ENCODE results near the gene DNHD1.
A peak's percentile ranks its signal among the peaks of the same experiment; 100 is the strongest.

Gene DNHD1

DNA sequence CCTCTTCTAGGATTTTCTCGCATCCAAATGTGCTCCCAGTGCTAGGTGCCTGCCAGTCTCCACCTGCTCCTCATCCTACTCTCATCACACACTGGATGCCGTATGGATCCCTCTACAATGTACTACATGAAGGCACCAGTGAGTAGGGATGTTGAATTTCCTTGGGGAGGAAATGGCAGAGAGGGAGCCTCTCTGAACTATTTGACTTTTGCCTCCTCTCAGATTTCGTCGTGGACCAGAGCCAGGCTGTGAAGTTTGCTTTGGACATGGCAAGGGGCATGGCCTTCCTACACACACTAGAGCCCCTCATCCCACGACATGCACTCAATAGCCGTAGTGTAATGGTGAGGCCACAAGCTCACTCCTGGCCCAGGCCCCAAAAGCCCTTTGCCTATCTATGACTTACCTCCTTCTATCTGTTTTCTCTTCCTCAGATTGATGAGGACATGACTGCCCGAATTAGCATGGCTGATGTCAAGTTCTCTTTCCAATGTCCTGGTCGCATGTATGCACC is 112.5 kb downstream of the DNHD1 start:
- FAIRE-seq (no peak), DNase-seq (ENCODE audit: insufficient read length) (no peak)
- no peak for TF ChIP-seq POLR2AphosphoS5 (IDR thresholded peaks at IDR 0.05; ENCODE audit: low read depth, low read length)
- TF ChIP-seq POLR2A (IDR thresholded peaks at IDR 0.05; ENCODE audit: low read depth, low read length) = peak; percentile 17; the same call in 1 of the 2 replicates
- TF ChIP-seq TAF1 (IDR thresholded peaks at IDR 0.05; ENCODE audit: borderline replicate concordance, low read depth, low read length) = no peak

DNA sequence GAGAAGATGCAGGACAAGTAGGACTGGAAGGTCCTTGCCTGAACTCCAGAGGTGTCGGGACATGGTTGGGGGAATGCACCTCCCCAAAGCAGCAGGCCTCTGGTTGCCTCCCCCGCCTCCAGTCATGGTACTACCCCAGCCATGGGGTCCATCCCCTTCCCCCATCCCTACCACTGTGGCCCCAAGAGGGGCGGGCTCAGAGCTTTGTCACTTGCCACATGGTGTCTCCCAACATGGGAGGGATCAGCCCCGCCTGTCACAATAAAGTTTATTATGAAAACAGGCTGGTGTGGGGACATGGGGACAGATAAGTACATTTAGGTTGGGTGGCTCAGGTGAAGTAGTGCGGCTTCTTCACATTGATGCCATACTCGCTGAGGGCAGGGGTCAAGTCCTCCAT is 113.5 kb downstream of the DNHD1 start:
- TF ChIP-seq TAF1 (IDR thresholded peaks at IDR 0.05; ENCODE audit: borderline replicate concordance, low read depth, low read length) (no peak), POLR2AphosphoS5 (IDR thresholded peaks at IDR 0.05; ENCODE audit: low read depth, low read length) (no peak; the same call in 1 of the 2 replicates), POLR2A (IDR thresholded peaks at IDR 0.05; ENCODE audit: low read depth, low read length) (no peak)
- DNase-seq (ENCODE audit: insufficient read length) (no peak), FAIRE-seq (no peak)

DNA sequence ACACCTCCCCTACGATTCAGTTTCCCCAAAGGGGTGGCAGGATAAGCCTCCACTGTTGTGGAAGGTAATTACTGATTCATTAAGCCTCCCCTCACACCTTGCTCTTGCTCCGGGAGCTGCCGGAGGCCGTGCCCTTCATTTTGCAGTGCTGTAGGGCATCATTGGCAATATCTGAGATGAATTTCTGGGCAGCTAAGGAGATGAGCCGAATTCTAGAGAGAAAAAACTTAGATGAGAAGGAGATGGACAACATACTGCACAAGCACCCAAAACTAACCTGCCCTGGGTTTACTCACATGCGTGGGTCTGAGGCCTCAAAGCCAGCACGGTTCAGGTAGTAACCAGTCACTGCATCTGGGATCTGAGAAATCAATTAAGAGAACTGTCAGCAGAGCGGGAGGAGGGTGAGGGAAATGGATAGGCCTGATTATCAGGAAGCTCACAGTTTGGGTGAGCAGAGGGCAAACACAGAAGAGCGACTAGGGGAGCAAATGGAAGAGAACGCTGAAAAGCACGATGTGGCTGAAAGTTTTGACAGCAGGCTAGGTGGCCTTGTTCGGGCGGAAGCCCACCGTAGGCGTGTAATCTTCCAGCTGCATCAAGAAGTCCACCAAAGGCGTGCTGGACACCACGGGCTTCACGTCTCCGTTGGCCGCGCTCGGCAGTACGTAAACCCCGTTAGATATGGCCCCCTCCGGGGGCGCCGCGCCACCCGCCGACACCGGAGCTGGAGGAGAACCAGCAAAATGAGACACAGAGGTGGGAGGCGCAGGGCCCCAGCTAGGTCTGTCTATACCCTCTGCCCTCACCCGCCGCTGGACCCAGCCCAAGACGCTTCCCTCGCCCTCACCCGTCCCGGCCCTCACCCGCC is 114.2 kb downstream of the DNHD1 start:
- DNase-seq (ENCODE audit: insufficient read length) (no peak), FAIRE-seq (no peak)
- TF ChIP-seq POLR2AphosphoS5 (IDR thresholded peaks at IDR 0.05; ENCODE audit: low read depth, low read length) (no peak), POLR2A (IDR thresholded peaks at IDR 0.05; ENCODE audit: low read depth, low read length) (no peak), TAF1 (IDR thresholded peaks at IDR 0.05; ENCODE audit: borderline replicate concordance, low read depth, low read length) (no peak)

DNA sequence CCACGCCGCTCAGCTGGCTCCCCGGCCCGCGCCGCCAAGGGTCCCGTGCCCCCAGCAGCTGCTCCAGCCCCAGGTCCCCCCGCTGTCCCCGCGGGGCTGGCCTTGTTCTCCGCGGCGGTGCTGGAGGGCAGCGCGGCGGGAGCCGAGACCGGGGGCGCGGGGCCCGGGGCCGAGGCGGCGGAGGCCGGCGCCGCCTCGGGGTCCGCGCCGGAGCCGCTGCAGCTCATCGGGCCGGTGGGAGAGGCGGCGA is 114.8 kb downstream of the DNHD1 start:
- FAIRE-seq (no peak), DNase-seq (ENCODE audit: insufficient read length) (no peak)
- no peak for TF ChIP-seq POLR2AphosphoS5 (IDR thresholded peaks at IDR 0.05; ENCODE audit: low read depth, low read length)

DNA sequence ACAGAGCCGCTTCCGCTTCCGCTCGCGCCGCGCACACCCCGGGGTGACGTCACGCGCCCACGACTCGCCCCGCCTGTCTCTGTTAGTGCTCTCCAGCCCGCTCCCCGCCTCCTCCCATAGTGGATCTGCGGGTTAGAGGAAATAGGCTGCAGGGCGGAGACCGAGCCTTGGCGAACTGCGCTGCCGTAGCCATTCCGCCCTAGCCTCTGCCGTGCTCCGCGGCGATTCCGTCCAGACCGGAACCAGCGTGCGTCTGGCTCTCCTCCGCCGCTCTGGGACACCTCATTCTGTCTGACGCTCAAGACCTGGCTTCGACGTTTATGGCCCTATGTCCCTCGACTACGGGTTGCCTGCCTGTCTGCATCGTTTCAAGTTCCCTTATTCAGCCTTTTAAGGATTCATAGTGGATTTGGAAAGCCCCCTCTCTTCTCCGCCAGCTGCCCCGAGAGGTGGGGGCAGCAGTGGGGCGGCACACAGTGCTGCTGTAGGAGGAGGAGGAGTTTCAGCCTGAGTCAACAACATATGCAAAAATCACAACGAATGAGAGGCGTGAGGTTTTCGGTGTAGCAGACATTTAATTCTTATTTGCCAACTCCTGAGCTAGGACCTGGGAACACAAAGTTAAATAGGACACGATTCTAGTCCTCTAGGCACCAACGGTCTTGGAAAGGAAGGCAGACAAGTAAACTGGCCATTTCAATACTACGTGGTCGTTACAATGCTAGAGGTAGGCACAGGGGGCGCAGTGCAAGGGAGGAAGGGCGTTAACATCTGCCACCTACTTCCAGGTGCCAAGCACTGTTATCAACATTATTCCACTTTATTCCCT is 115.3 kb downstream of the DNHD1 start, which contains the start of gene TAF10:
Gene TAF10, minus strand, starts transcription at position 4 of the 829 bp plus-strand sequence. CDS start 27 bp downstream, outside the sequence.
- TF ChIP-seq TAF1 (IDR thresholded peaks at IDR 0.05; ENCODE audit: borderline replicate concordance, low read depth, low read length) (0 out of 2 replicates have a peak, but pooled peaks have one; percentile 17), POLR2AphosphoS5 (IDR thresholded peaks at IDR 0.05; ENCODE audit: low read depth, low read length) (peak; percentile 96), POLR2A (IDR thresholded peaks at IDR 0.05; ENCODE audit: low read depth, low read length) (peak; percentile 95)
- FAIRE-seq (peak; percentile 100), DNase-seq (ENCODE audit: insufficient read length) (peak; percentile 82)

DNA sequence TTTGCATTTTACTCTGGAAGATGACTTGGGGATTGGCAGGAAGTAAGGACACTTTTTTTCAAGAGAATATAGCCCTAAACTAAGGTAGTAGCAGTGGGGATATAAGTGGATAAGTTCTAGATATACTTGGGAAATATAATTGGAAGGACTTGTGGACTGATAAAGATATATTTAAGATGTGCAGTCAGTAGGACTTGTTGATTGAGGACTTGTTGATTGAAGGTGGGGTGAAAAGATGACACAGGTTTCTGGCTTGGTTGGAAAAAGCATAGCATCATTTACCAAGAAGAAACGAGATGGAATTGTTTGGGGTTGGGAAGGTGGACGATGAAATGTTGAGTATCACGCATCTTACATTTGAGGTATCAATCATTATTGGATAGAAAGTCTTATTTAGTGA is 116.4 kb downstream of the DNHD1 start:
- no peak for FAIRE-seq
- no peak for DNase-seq (ENCODE audit: insufficient read length)
- TF ChIP-seq POLR2AphosphoS5 (IDR thresholded peaks at IDR 0.05; ENCODE audit: low read depth, low read length) = no peak
- no peak for TF ChIP-seq POLR2A (IDR thresholded peaks at IDR 0.05; ENCODE audit: low read depth, low read length)

DNA sequence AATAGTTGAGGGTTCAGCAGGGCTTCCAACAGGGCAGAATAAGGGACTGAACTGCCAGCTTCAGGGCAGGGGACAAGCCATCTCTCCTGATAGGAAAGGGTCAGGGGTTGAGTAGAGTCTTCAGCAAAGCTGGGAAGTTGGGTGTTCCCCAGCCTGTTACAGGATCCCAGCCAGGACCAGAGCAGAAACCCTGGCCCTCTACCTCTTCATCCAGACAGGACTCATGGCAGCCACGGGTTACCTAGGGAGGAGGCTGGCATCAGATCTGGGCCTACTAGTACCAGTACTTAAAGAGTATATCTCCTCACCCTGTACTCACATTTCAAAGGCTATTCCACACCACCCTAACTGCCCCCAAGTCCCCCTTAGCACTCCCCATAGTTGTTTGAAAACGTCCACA is 117.4 kb downstream of the DNHD1 start:
- FAIRE-seq = no peak
- TF ChIP-seq TAF1 (IDR thresholded peaks at IDR 0.05; ENCODE audit: borderline replicate concordance, low read depth, low read length) (no peak), POLR2AphosphoS5 (IDR thresholded peaks at IDR 0.05; ENCODE audit: low read depth, low read length) (no peak), POLR2A (IDR thresholded peaks at IDR 0.05; ENCODE audit: low read depth, low read length) (no peak)
- DNase-seq (ENCODE audit: insufficient read length) = no peak

DNA sequence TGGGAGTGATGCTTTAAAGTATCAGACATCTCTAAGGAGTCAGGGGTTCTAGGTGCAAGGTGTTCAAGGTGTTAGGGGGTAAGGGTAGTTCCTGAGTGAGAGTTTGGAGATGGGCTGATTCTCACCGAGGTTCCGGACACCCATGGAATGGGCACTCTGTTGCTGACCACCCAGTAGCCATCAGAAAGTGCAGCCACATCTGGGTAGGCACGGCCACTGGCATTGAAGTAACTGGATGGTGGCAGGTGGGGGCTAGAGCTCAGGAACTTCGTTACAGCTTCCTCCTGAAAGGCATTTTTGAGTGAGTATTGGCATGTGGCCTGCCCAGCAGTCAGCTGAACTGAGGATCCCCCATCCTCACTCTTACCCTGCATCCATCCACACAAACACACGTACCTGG is 118.0 kb downstream of the DNHD1 start:
- no peak for TF ChIP-seq TAF1 (IDR thresholded peaks at IDR 0.05; ENCODE audit: borderline replicate concordance, low read depth, low read length)
- TF ChIP-seq POLR2AphosphoS5 (IDR thresholded peaks at IDR 0.05; ENCODE audit: low read depth, low read length) = no peak
- TF ChIP-seq POLR2A (IDR thresholded peaks at IDR 0.05; ENCODE audit: low read depth, low read length) = no peak
- FAIRE-seq (no peak), DNase-seq (ENCODE audit: insufficient read length) (no peak)

DNA sequence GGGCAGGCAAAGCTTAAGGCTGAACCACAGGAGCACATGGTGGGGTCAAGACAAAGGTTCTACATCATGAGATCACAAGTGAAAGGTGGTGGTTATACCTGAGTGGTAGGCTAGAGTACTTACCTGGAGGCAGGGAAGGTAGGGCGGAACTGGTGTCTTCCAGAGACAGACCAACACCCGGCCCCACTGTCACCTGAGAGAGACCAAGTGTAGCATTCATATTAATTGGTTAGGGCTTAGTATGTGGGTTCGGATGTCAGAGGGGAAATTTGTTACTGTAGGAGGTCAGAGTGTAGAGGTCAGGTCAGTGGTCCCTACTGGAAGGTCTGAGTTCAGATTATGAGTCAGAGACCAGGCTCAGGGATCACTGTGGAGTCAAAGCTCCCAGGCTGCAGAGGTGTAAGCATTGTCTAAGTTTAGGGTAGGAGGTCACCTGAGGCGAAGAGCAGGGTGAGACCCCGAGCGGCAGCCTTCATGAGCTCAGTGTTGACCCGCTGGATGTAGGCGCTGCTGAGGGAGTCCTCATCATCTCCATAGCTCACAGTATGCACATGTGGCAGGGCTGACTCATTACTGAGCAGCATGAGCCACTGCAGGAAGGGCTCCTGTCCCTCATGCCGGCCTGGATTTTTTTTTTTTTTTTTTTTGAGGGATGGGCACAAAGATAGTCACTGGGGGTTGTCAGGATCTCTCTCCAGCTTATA is 119.0 kb downstream of the DNHD1 start:
- DNase-seq (ENCODE audit: insufficient read length) (no peak), FAIRE-seq (no peak)
- TF ChIP-seq POLR2A (IDR thresholded peaks at IDR 0.05; ENCODE audit: low read depth, low read length) (no peak), TAF1 (IDR thresholded peaks at IDR 0.05; ENCODE audit: borderline replicate concordance, low read depth, low read length) (no peak), POLR2AphosphoS5 (IDR thresholded peaks at IDR 0.05; ENCODE audit: low read depth, low read length) (no peak)

DNA sequence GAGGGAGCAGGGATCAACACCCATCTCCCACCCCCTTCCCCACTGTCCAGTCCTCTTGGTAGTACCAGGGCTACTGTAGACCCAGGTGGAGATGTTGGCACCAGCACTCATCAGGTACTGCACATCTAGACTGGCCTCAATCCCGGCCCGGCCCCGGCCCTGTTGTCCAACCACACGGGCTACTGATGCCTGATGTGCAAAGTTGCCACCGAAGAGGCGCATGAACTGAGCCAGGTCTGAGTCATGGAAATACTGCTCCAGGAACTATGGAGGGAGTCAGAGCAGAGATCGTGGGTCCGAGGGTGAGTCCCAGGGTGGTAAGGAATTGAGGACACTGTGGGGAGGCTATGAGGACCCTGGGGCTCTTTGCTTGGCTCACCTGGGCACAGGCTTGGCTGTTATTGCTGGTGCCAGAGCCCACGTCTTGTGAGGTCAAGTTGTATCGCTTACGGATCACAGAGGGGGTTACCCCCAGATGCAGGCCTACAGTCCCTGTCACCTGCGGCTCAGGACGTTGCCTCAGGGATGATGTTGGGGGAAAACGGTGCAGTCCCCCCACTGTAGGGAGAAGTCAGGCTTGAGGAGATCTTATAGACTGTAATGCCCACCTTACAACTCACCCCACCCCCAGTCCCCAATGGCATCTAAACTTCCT is 119.6 kb downstream of the DNHD1 start:
- DNase-seq (ENCODE audit: insufficient read length) = no peak
- TF ChIP-seq POLR2AphosphoS5 (IDR thresholded peaks at IDR 0.05; ENCODE audit: low read depth, low read length) (no peak), TAF1 (IDR thresholded peaks at IDR 0.05; ENCODE audit: borderline replicate concordance, low read depth, low read length) (no peak), POLR2A (IDR thresholded peaks at IDR 0.05; ENCODE audit: low read depth, low read length) (no peak)
- no peak for FAIRE-seq

DNA sequence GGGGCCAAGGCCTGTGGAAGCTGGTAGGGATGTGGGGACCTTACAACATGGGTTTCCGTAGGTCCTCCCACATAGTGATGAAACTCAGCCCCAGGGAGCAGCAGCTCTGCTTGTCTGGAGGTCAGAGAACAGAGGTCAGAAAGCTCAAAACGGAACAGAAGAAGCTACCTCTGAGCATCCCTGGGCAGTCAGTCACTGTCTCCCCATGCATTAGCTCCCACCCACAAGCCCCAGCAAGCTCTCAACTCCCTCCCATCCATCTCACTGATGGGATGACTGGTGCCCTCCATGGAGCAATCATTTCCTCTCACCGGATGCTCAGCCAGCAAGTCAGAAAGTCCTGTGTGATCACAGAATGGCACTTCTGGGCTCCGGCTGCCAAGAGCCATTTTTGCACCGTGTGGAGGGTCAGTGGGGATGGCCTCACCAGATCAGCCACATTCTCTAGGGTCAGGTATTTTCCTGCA is 120.3 kb downstream of the DNHD1 start:
- DNase-seq (ENCODE audit: insufficient read length) (no peak), FAIRE-seq (no peak)
- no peak for TF ChIP-seq POLR2AphosphoS5 (IDR thresholded peaks at IDR 0.05; ENCODE audit: low read depth, low read length)
- TF ChIP-seq POLR2A (IDR thresholded peaks at IDR 0.05; ENCODE audit: low read depth, low read length) = no peak
- no peak for TF ChIP-seq TAF1 (IDR thresholded peaks at IDR 0.05; ENCODE audit: borderline replicate concordance, low read depth, low read length)

All from GM12892 (cell line).